ENCODE results near the gene EVL. TPM values are rescaled to one million over a fixed set of nuclear protein-coding genes. Genes with fewer than 3 reads are reported as not detected.

EVL gene
- total and polyA plus RNA-seq, 2 of the 8 experiments (the other 6 are each of a cell fraction or from before 2014, with no cell fraction given), result 30.7 to 64.6 TPM

- Histone ChIP-seq H4K5ac (ENCODE audit: insufficient read length, low read depth, low read length) (no peak overlapping the region), H2BK5ac (ENCODE audit: low read depth, low read length) (no peak overlapping the region), H3K4me3 (ENCODE audit: extremely low read depth in 1 of 4, insufficient read depth in 2 of 4, low read depth in 3 of 4, low read length in 4 of 4) (no peak overlapping the region), H2BK12ac (ENCODE audit: low read depth, low read length) (no peak overlapping the region), H3K27me3 (replicated peaks in 1 of 4; ENCODE audit: control insufficient read depth in 3 of 4, extremely low read depth in 1 of 4, insufficient read depth in 3 of 4, low read length in 3 of 4) (no peaks in the 10 kb centered on the region; a peak in 1 of 7 replicates), H3K4me2 (ENCODE audit: insufficient read depth in 1 of 2, low read depth in 2 of 2, low read length in 2 of 2) (no peak overlapping the region), H3K79me1 (ENCODE audit: low read depth, low read length) (peaks cover 3% of the 10 kb centered on the region; the same call in 1 of the 2 replicates), H2AFZ (ENCODE audit: low read length) (no peak overlapping the region), H3K56ac (replicated peaks; ENCODE audit: insufficient read length, low read depth, low read length) (no peak overlapping the region), H3K27ac (ENCODE audit: low read depth, low read length) (no peak overlapping the region), H2BK120ac (replicated peaks; ENCODE audit: low read depth, low read length) (no peak overlapping the region), H4K20me1 (replicated peaks in 1 of 2; ENCODE audit: control insufficient read depth in 1 of 2, insufficient read depth in 2 of 2, low read length in 2 of 2) (peaks cover 0 to 8% of the 10 kb centered on the region in 2 experiments), H4K8ac (ENCODE audit: extremely low read depth, insufficient read depth, low read length) (no peak overlapping the region; the same call in 1 of the 2 replicates), H3K23ac (ENCODE audit: insufficient read length) (no peak overlapping the region), H3K14ac (ENCODE audit: insufficient read length) (no peak overlapping the region), H2AK5ac (ENCODE audit: low read depth, low read length) (no peak overlapping the region), H4K91ac (replicated peaks; ENCODE audit: insufficient read length, low read length) (no peak overlapping the region), H2BK15ac (ENCODE audit: low read length) (no peak overlapping the region), H3K36me3 (ENCODE audit: control insufficient read depth in 2 of 4, insufficient read depth in 4 of 4, low read length in 3 of 4) (0 out of 8 replicates have a peak, but pooled peaks cover 0 to 3% (median 0%) of the 10 kb centered on the region in 4 experiments), H3K23me2 (ENCODE audit: low read depth, low read length) (no peaks in the 10 kb centered on the region), H3K9ac (replicated peaks in 1 of 4; ENCODE audit: extremely low read depth in 1 of 4, low read depth in 3 of 4, low read length in 3 of 4) (no peak overlapping the region), H3K9me3 (ENCODE audit: insufficient read depth in 2 of 2, low read depth in 1 of 2, low read length in 1 of 2) (no peaks in the 10 kb centered on the region), H3K18ac (ENCODE audit: extremely low read depth, low read length) (no peak overlapping the region), H3K4ac (replicated peaks; ENCODE audit: insufficient read length, low read depth, low read length) (no peak overlapping the region), H2BK20ac (ENCODE audit: low read length) (no peak overlapping the region), H3K79me2 (ENCODE audit: control insufficient read depth in 1 of 2, insufficient read depth in 2 of 2, low read length in 2 of 2) (no peaks in the 10 kb centered on the region), H3K4me1 (replicated peaks in 1 of 4; ENCODE audit: control insufficient read depth in 3 of 4, insufficient read depth in 4 of 4, low read length in 3 of 4) (peaks cover 0 to 11% (median 5%) of the 10 kb centered on the region in 4 experiments; a peak in 5 of 7 replicates)
- FAIRE-seq (no peak), DNase-seq (ENCODE audit: low read depth in 1 of 2, low spot score in 2 of 2) (no peak)
- TF ChIP-seq POLR2AphosphoS5 (IDR thresholded peaks at IDR 0.05; ENCODE audit: low read depth, low read length) (no peak), SUZ12 (IDR thresholded peaks at IDR 0.05; ENCODE audit: low read length) (no peak), ATF2 (IDR thresholded peaks at IDR 0.05; ENCODE audit: low read length) (no peak), BACH1 (IDR thresholded peaks at IDR 0.05; ENCODE audit: low read length) (no peak)
- ChIA-PET POLR2A (ENCODE audit: partially characterized antibody) (interaction anchor here (1.4 kb wide), 1 partner anchor 10 kb away, joined by 4 read pairs; no protein-coding TSS in a partner anchor), CTCF (ENCODE audit: partially characterized antibody) (interaction anchor here (1.0 to 22.9 kb wide), 4 partner anchors 9 to 49 kb away, joined by 3 to 307 read pairs (median 4); partner anchors contain the start of gene DEGS2)
- 89% methylated on average over 22 of the region's 23 CpGs; no CpG with 5 or more reads in 1 of the 2 experiments for WGBS, 2 experiments (ENCODE audit: extremely low coverage in 1 of 2, insufficient coverage in 1 of 2, insufficient read length in 1 of 2, insufficient replicate concordance in 2 of 2, low coverage in 1 of 2, low lambda C conversion rate in 2 of 2, missing lambda C conversion rate in 1 of 2)
Observed at GRCh38 chr14:100143934-100144333, 78.7 kb downstream of the EVL start.

Data from H1 (cell line).